IMR-90 (cell line): Measurements from ENCODE around the gene VPS13C. TPM values are rescaled to one million over a fixed set of nuclear protein-coding genes. Genes with fewer than 3 reads are reported as not detected.

Experiments used
- ATAC-seq: fragments of 200-7000 bp; cut with Tn5 transposase; 2 replicates; pipeline ENCODE4 v1.9.1; 2020; ENCODE audit warnings: low read depth, mild to moderate bottlenecking, moderate library complexity
- BruUV-seq: library from RNA; stranded (reverse); fragments of 400-500 nt; replicated peaks from 2 replicates; lab custom pipeline; 2021; lab: Mats Ljungman, UMichigan
- CTCF ChIA-PET: fragments of 300-600 bp; formaldehyde crosslinking; extraction: SDS; loops from one replicate; lab custom pipeline; 2021; ENCODE audit warnings: antibody characterized with exemption; lab: Yijun Ruan, JAX
- POLR2A ChIA-PET: fragments of 300-600 bp; sonication (Branson Sonifier 250); formaldehyde crosslinking; loops from one replicate; lab custom pipeline; 2022; ENCODE audit warnings: antibody characterized with exemption; ENCODE audit not compliant: unreplicated experiment; lab: Charles Lee
- DNase-seq: peaks from one replicate; pipeline ENCODE4 v3.0.0; 2013
- H2AFZ ChIP-seq: replicated peaks from 2 replicates; pipeline ENCODE3; 2013; ENCODE audit warnings: low read length, mild to moderate bottlenecking; ENCODE audit not compliant: poor library complexity
- H2AK5ac ChIP-seq: 2 replicates; pipeline ENCODE4 v1.6.1; 2013; ENCODE audit warnings: low read depth, low read length, inconsistent platforms
- H2AK9ac ChIP-seq: replicated peaks from 2 replicates; pipeline ENCODE3; 2013; ENCODE audit warnings: mild to moderate bottlenecking, low read depth, low read length, moderate library complexity; ENCODE audit not compliant: poor library complexity
- H2BK120ac ChIP-seq: 2 replicates; pipeline ENCODE4 v1.6.1; 2013; ENCODE audit warnings: low read depth, low read length, inconsistent platforms
- H2BK15ac ChIP-seq: 3 replicates; pipeline ENCODE4 v1.6.1; 2013; ENCODE audit warnings: low read depth, low read length, inconsistent platforms
- H2BK20ac ChIP-seq: 2 replicates; pipeline ENCODE4 v1.6.1; 2013; ENCODE audit warnings: low read depth, mild to moderate bottlenecking, inconsistent platforms, low read length, moderate library complexity
- H2BK5ac ChIP-seq: 2 replicates; pipeline ENCODE4 v1.6.1; 2013; ENCODE audit warnings: mild to moderate bottlenecking, low read depth, low read length, inconsistent platforms; ENCODE audit not compliant: poor library complexity, severe bottlenecking
- H3K14ac ChIP-seq: replicated peaks from 2 replicates; pipeline ENCODE4 v1.6.1; 2013; ENCODE audit warnings: low read depth, low read length, inconsistent platforms
- H3K18ac ChIP-seq: 2 replicates; pipeline ENCODE4 v1.6.1; 2013; ENCODE audit warnings: low read depth, low read length, control low read depth
- H3K23ac ChIP-seq: 2 replicates; pipeline ENCODE4 v1.6.1; 2013; ENCODE audit warnings: low read depth, low read length, inconsistent platforms
- H3K27ac ChIP-seq: 2 replicates; pipeline ENCODE4 v1.5.1; 2013; ENCODE audit warnings: mild to moderate bottlenecking, control low read depth, low read length; ENCODE audit not compliant: insufficient read depth
- H3K27me3 ChIP-seq: 2 replicates; pipeline ENCODE4 v1.6.1; 2013; ENCODE audit warnings: low read length; ENCODE audit not compliant: control insufficient read depth, insufficient read depth
- H3K36me3 ChIP-seq: 2 replicates; pipeline ENCODE4 v1.6.1; 2013; ENCODE audit warnings: low read length, mixed read lengths; ENCODE audit not compliant: control insufficient read depth, insufficient read depth
- H3K4ac ChIP-seq: 2 replicates; pipeline ENCODE4 v1.6.1; 2013; ENCODE audit warnings: low read depth, low read length, inconsistent platforms
- H3K4me1 ChIP-seq: 2 replicates; pipeline ENCODE4 v1.6.1; 2013; ENCODE audit warnings: low read length, mixed read lengths; ENCODE audit not compliant: control insufficient read depth, insufficient read depth
- H3K4me2 ChIP-seq: 2 replicates; pipeline ENCODE4 v1.6.1; 2013; ENCODE audit warnings: low read depth, mild to moderate bottlenecking, control low read depth, low read length, moderate library complexity
- H3K4me3 ChIP-seq: 2 replicates; pipeline ENCODE4 v1.5.1; 2013; ENCODE audit warnings: low read depth, mild to moderate bottlenecking, control low read depth, low read length, moderate library complexity; ENCODE audit not compliant: insufficient read depth
- H3K56ac ChIP-seq: 2 replicates; pipeline ENCODE4 v1.6.1; 2013; ENCODE audit warnings: low read length, inconsistent platforms; ENCODE audit not compliant: insufficient read depth; ENCODE audit errors: extremely low read depth
- H3K79me1 ChIP-seq, 2 experiments: 2 replicates each; pipeline ENCODE4 v1.6.1; 2013; ENCODE audit warnings: low read length in 2 of 2, inconsistent platforms in 1 of 2, low read depth in 1 of 2
- H3K9ac ChIP-seq: 2 replicates; pipeline ENCODE4 v1.6.1; 2013; ENCODE audit warnings: low read depth, low read length, control low read depth
- H3K9me1 ChIP-seq: 2 replicates; pipeline ENCODE4 v1.6.1; 2013; ENCODE audit warnings: low read length, inconsistent platforms; ENCODE audit not compliant: insufficient read depth
- H3K9me3 ChIP-seq: 2 replicates; pipeline ENCODE4 v1.6.1; 2013; ENCODE audit warnings: low read length; ENCODE audit not compliant: control insufficient read depth, insufficient read depth
- H4K20me1 ChIP-seq: 2 replicates; pipeline ENCODE4 v1.6.1; 2013; ENCODE audit warnings: low read length, inconsistent platforms; ENCODE audit not compliant: insufficient read depth
- H4K5ac ChIP-seq: 2 replicates; pipeline ENCODE4 v1.6.1; 2013; ENCODE audit warnings: mild to moderate bottlenecking, low read depth, low read length, control low read depth
- H4K8ac ChIP-seq, 2 experiments: 2 replicates each; pipeline ENCODE4 v1.6.1; 2013; ENCODE audit warnings: low read depth in 2 of 2, low read length in 2 of 2, control low read depth in 1 of 2, inconsistent platforms in 1 of 2
- H4K91ac ChIP-seq: 2 replicates; pipeline ENCODE4 v1.6.1; 2013; ENCODE audit warnings: low read depth, low read length, inconsistent platforms; ENCODE audit not compliant: insufficient read depth
- CHD1 ChIP-seq: IDR thresholded peaks from 2 replicates; pipeline ENCODE4 v1.6.1; 2012; ENCODE audit warnings: low read depth, low read length, improper control_type of control experiment
- FOS ChIP-seq: fragments of 150-350 bp; IDR thresholded peaks from 2 replicates; pipeline ENCODE4 v1.6.1; 2016; ENCODE audit warnings: low read depth, low read length
- MXI1 ChIP-seq: IDR thresholded peaks from 2 replicates; pipeline ENCODE4 v1.6.1; 2012; ENCODE audit warnings: low read depth, mild to moderate bottlenecking, low read length, moderate library complexity, borderline replicate concordance
- NFE2L2 ChIP-seq: fragments of 150-350 bp; IDR thresholded peaks from 2 replicates; pipeline ENCODE4 v1.6.1; 2016; ENCODE audit warnings: low read depth, mild to moderate bottlenecking, low read length
- POLR2A ChIP-seq: IDR thresholded peaks from 2 replicates; pipeline ENCODE4 v1.6.1; 2012; ENCODE audit warnings: mild to moderate bottlenecking, low read depth, low read length
- RAD21 ChIP-seq: IDR thresholded peaks from 2 replicates; pipeline ENCODE4 v1.6.1; 2012; ENCODE audit warnings: low read length, improper control_type of control experiment
- RFX5 ChIP-seq: IDR thresholded peaks from 2 replicates; pipeline ENCODE4 v1.8.0; 2012; ENCODE audit warnings: low read depth, mild to moderate bottlenecking, low read length, moderate library complexity
- SMC3 ChIP-seq: fragments of 150-350 bp; IDR thresholded peaks from 2 replicates; pipeline ENCODE4 v1.6.1; 2016; ENCODE audit warnings: low read depth, mild to moderate bottlenecking, antibody characterized with exemption, low read length, moderate library complexity
- WGBS, 2 experiments: methylation state at CpG; one replicate each; pipeline versions ENCODE4 v1.1.5 to v1.1.7; 2013; ENCODE audit warnings: missing lambda C conversion rate in 2 of 2; ENCODE audit not compliant: insufficient read length in 1 of 2; ENCODE audit errors: extremely low coverage in 2 of 2; 5-methylcytosine and 5-hydroxymethylcytosine counted together
- dilution Hi-C: fragments of 300-500 bp; cut with HindIII; formaldehyde crosslinking; loops from one replicate; pipeline ENCODE4 v1.14.3; 2018; ENCODE audit warnings: low sequenced_read_pairs; ENCODE audit not compliant: unreplicated experiment
- in situ Hi-C: fragments of 300-500 bp; cut with MboI; formaldehyde crosslinking; loops from 3 replicates; pipeline ENCODE4 v1.14.3; 2019; ENCODE audit warnings: low sequenced_read_pairs, inconsistent platforms, mixed read lengths
- intact Hi-C: fragments of 100-400 bp; cut with micrococcal nuclease; formaldehyde crosslinking; loops from 2 replicates; pipeline ENCODE4 v1.10.0; 2022
- polyA plus RNA-seq, 3 experiments: library from polyadenylated mRNA; depleted of rRNA; stranded (reverse); fragments of >200 nt; gene quantifications; 2 replicates each; pipeline ENCODE4 v1.2.3, GENCODE V29; 2012; ENCODE audit warnings: low replicate concordance in 1 of 3
- total RNA-seq: library from RNA; depleted of rRNA; stranded (reverse); fragments of >200 nt; gene quantifications from 2 replicates; pipeline ENCODE4 v1.2.3, GENCODE V29; 2012
- TF ChIP-seq, protein P1 (sequence below): conservative IDR thresholded peaks from 2 replicates; pipeline ENCODE4 v1.5.1; 2012; ENCODE audit warnings: mild to moderate bottlenecking, low read depth, low read length, improper control_type of control experiment
- TF ChIP-seq, protein P2 (sequence below): fragments of 150-350 bp; IDR thresholded peaks from 2 replicates; pipeline ENCODE4 v1.6.1; 2016; ENCODE audit warnings: low read depth, mild to moderate bottlenecking, low read length, moderate library complexity, borderline replicate concordance

The VPS13C gene
- total and polyA plus RNA-seq, 2 of the 4 experiments (the other 2 are of a cell fraction) = 8.1 to 32.8 TPM

DNA sequence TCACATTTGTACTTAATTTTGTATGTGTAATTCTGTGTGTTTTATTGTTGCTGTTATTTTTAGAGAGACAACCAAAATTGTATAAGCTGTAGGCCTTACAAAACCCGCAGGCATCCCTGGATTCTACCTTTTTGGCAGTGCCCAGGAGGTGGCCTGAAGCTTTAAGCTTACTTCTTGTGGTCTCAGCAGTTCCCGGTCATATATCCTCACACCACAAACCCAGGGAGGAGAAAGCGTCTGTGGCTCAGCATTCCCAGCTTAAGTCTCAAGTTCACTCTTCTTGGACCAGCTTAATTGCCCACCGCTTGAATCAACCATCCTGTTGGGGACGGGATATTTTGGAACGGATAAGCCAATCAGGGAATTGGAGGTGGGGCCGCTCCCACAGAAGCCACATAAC lies 43.2 kb upstream of the VPS13C start:
- no peak overlapping the region for H2BK120ac ChIP-seq
- no peak overlapping the region for H3K23ac ChIP-seq
- ChIA-PET POLR2A (no interaction called here), CTCF (interaction anchor here (0.7 kb wide), 1 partner anchor 1033 kb away, joined by 5 read pairs; no protein-coding TSS in a partner anchor)
- no peaks in the 10 kb centered on the region; the same call in 1 of the 2 replicates for H3K27me3 ChIP-seq
- no peak overlapping the region for H3K14ac ChIP-seq
- TF ChIP-seq NFE2L2 = no peak
- TF ChIP-seq MXI1 = no peak
- TF ChIP-seq, protein P1, sequence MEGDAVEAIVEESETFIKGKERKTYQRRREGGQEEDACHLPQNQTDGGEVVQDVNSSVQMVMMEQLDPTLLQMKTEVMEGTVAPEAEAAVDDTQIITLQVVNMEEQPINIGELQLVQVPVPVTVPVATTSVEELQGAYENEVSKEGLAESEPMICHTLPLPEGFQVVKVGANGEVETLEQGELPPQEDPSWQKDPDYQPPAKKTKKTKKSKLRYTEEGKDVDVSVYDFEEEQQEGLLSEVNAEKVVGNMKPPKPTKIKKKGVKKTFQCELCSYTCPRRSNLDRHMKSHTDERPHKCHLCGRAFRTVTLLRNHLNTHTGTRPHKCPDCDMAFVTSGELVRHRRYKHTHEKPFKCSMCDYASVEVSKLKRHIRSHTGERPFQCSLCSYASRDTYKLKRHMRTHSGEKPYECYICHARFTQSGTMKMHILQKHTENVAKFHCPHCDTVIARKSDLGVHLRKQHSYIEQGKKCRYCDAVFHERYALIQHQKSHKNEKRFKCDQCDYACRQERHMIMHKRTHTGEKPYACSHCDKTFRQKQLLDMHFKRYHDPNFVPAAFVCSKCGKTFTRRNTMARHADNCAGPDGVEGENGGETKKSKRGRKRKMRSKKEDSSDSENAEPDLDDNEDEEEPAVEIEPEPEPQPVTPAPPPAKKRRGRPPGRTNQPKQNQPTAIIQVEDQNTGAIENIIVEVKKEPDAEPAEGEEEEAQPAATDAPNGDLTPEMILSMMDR = no peak
- TF ChIP-seq SMC3 = no peak
- no peak for TF ChIP-seq CHD1
- TF ChIP-seq, protein P2, sequence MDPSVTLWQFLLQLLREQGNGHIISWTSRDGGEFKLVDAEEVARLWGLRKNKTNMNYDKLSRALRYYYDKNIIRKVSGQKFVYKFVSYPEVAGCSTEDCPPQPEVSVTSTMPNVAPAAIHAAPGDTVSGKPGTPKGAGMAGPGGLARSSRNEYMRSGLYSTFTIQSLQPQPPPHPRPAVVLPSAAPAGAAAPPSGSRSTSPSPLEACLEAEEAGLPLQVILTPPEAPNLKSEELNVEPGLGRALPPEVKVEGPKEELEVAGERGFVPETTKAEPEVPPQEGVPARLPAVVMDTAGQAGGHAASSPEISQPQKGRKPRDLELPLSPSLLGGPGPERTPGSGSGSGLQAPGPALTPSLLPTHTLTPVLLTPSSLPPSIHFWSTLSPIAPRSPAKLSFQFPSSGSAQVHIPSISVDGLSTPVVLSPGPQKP = no peak
- no peak for TF ChIP-seq RFX5
- TF ChIP-seq POLR2A = no peak
- TF ChIP-seq FOS = no peak
- no peak for TF ChIP-seq RAD21
- DNase-seq (no peak), ATAC-seq (no peak)
- 88% methylated on average over 3 of the region's 7 CpGs; no CpG with 5 or more reads in 1 of the 2 experiments for WGBS, 2 experiments
- H4K8ac ChIP-seq = no peak overlapping the region
- H3K4me3 ChIP-seq = no peak overlapping the region
- H2BK15ac ChIP-seq = no peak overlapping the region
- no peaks in the 10 kb centered on the region for H3K4me1 ChIP-seq
- dilution Hi-C loops (no loop called here), intact Hi-C loops (no loop called here), in situ Hi-C loops (no loop called here)
- H4K91ac ChIP-seq = no peak overlapping the region
- no peak overlapping the region for H2BK5ac ChIP-seq
- H3K79me1 ChIP-seq = no peaks in the 10 kb centered on the region
- no peak overlapping the region for H3K56ac ChIP-seq
- H3K9me3 ChIP-seq = no peaks in the 10 kb centered on the region
- H3K9me1 ChIP-seq = no peaks in the 10 kb centered on the region
- no peaks in the 10 kb centered on the region for H4K20me1 ChIP-seq
- no TSS peak for BruUV-seq
- H4K5ac ChIP-seq = no peak overlapping the region
- H3K9ac ChIP-seq = no peak overlapping the region
- no peak overlapping the region for H2AK9ac ChIP-seq
- no peak overlapping the region for H3K4ac ChIP-seq
- H3K36me3 ChIP-seq = no peaks in the 10 kb centered on the region
- H3K4me2 ChIP-seq = no peak overlapping the region
- H2AFZ ChIP-seq = no peak overlapping the region
- no peak overlapping the region for H3K18ac ChIP-seq
- H2AK5ac ChIP-seq = no peak overlapping the region
- H3K27ac ChIP-seq = no peak overlapping the region
- no peak overlapping the region for H2BK20ac ChIP-seq
